GM12873 (cell line): ENCODE results near the gene SLC3A2.

Experiments
- CTCF ChIP-seq: IDR thresholded peaks from 2 replicates; pipeline ENCODE4 v1.5.1; 2012; ENCODE audit warnings: low read depth, mild to moderate bottlenecking, moderate library complexity, low read length, control low read depth; ENCODE audit not compliant: insufficient read depth; ENCODE audit errors: missing control alignments

Gene SLC3A2

GRCh38 chr11:62880803-62881578, at the start of gene SLC3A2:
Gene SLC3A2, plus strand, starts transcription at chr11:62880896. Its CDS starts 128 bp downstream, at chr11:62881024.
- TF ChIP-seq CTCF, result peak; percentile 81

GRCh38 chr11:62830904-62831519, 49.7 kb upstream of the SLC3A2 start:
- no peak for TF ChIP-seq CTCF

DNA sequence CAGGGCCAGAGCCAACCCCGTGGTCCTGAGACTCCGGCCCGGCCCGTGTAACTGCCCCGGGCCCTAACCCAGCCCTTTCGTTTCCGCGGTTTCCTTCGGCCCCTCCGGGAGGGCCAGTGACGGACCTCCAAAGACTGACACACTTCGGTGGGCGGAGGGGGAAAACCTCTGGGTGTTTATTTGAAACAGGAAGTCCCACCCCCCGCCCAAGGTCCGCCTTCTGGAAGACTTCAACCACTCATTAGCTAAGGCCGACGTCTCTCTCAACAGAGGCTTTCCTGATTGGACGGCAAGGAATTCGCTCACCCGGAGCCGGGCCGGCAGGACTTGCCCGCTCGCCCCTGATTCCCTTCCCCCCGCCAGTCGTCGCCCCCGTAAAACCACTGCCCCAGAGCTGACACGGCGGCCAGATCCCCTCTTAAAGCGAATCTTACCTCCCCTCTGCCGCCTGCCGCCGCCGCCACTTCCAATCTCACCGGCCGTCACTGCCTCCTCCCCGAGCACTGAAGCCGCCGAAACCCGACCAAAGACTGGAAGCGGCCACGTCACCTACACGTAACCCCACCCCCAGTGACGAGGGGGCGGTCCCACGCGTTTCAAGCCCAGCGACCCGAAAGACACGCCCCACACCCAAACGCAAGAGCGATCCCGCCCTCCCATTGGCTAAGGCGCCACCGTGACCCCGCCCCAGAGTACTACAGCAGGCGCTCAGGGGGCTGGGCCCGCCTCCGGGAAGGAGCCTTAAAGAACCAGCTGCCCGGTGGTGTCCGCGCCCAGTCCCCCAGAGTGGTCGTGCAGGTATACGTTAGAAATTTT, 49.0 kb upstream of the SLC3A2 start, which contains the start of gene STX5:
TSS of gene STX5 (minus strand) at position 532 of the 816 bp plus-strand sequence. CDS start 808 bp downstream, outside the sequence.
- TF ChIP-seq CTCF, result no peak

DNA sequence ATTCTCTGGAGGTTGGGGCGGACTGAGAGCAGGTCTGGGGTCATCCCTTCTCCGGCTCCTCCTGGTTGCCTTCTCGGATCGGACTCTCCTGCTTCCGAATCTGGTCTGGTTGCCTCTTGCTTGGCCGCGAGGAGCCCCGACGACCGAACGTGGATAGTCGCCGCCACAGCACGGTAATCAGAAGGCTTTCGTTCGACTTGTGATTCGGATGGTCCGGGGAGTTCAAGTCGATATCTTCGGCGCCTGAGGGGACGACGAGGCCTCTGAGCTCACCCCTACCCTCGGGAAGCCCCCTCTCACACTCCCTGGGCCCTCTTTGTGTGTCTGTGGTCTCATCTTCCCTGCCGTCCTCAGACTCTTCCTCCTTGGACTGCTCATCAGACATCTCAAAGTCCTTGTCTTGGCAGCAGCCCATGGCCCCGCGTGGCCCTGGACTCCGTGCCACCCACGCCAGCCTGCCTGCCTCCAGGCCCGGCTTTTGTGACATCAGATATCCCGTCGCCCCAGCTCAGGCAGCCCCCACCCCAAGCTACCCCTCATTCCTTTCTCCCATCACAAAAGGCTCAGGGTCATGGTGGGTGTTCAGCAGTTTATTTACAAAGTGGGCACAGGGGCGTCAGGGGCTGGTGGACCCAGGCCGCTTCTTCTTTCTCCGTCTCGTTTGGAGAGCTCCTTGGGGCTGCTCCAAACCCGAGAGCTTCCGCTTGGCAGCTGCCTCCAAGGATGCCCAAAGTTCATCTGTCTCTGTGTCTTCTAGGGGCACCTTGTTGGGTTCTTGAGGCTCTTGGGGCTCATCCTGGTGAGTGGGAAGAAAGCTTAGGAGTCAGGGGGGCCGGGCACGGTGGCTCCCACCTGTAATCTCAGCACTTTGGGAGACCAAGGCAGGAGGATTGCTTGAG, 48.1 kb upstream of the SLC3A2 start, which contains the start of gene TEX54:
TSS of gene TEX54 (minus strand) at position 506 of the 899 bp plus-strand sequence.
- no peak for TF ChIP-seq CTCF

GRCh38 chr11:62835336-62835735, 45.4 kb upstream of the SLC3A2 start:
- TF ChIP-seq CTCF, result no peak

DNA sequence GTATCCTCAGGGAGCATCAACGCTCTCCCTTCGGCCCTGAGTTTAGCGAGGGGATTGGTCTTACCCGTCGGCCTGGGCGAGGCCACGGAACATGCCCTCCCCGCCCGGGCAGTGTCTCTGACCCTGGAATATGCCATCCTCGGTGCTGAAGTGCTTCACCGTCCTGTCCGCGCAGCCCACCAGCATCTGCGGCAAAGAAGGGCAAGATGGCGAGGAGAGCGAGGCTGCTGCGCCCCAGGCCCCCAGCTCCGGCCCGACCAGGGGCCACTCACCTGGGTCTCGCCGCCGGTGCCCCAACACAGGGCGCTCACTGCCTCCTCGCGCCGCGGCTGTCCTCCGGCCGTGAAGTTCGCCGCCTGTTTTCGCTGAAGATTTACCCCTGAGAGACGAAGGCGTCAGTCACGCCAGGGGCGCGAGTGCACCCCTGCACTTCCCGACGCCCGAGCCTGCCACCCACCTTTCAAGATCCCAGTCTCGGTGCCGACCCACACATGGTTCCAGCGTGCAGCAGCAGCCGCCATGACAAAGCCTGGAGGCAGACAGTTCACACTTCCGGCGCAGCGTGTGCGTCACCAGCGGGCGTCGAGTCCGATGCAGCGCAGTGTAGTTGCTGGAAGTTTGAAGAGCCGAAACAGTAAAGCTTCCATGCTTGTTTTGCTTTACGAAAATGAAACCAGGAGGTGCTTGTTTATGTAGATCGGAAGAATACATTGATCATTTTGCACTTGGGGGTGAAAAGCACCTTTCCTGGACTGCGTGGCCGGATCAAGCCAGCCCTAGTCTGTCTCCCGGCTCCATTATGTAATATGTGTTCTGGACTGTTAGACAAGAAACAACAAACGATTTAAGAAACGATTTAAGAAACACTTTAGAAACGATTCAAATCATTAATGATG, 41.4 kb upstream of the SLC3A2 start, which contains the start of gene WDR74:
TSS of gene WDR74 (minus strand) at position 541 of the 896 bp plus-strand sequence. CDS start at position 521, 20 bp downstream.
- TF ChIP-seq CTCF, result no peak
